GM10266 (cell line): Measurements from ENCODE around the gene SERPINE3.

ENCODE experiments used
- DNase-seq: peaks from one replicate; pipeline ENCODE4 v3.0.0; 2012; ENCODE audit errors: extremely low spot score
- CTCF ChIP-seq: IDR thresholded peaks from 2 replicates; pipeline ENCODE4 v1.5.1; 2012; ENCODE audit warnings: mild to moderate bottlenecking, low read depth; ENCODE audit not compliant: control insufficient read depth, insufficient read depth; ENCODE audit errors: missing control alignments

SERPINE3 gene

GRCh38 chr13:51412431-51412830 lies 72.9 kb downstream of the SERPINE3 start:
- DNase-seq, result no peak
- TF ChIP-seq CTCF, result no peak
